Left lung (tissue), 10 donors: Measurements from ENCODE around the gene SRRM3. TPM values are rescaled to one million over a fixed set of nuclear protein-coding genes. Genes with fewer than 3 reads are reported as not detected.

ENCODE experiments used
- ATAC-seq: fragments of 200-7000 bp; cut with Tn5 transposase; one replicate; pipeline ENCODE4 v1.9.1; 2020; ENCODE audit warnings: moderate library complexity
- DNase-seq, 4 donors: peaks; one replicate each; pipeline ENCODE4 v3.0.0-alpha.2; 2013 to 2020
- H3K27ac ChIP-seq, 2 donors: fragments of 200-600 bp; sonication (generic) in 1 of 2; one replicate each; pipeline versions ENCODE4 v1.5.0 to v1.8.0; 2020 to 2021
- H3K27me3 ChIP-seq, 2 donors: fragments of 200-600 bp; sonication (generic) in 1 of 2; one replicate each; pipeline versions ENCODE4 v1.5.0 to v1.8.0; 2020 to 2021
- H3K36me3 ChIP-seq, 2 donors: fragments of 200-600 bp; sonication (generic) in 1 of 2; one replicate each; pipeline versions ENCODE4 v1.5.0 to v1.8.0; 2020 to 2021
- H3K4me1 ChIP-seq, 2 donors: fragments of 200-600 bp; one replicate each; pipeline ENCODE4 v1.8.0; 2021
- H3K4me3 ChIP-seq, 2 donors: fragments of 200-600 bp; sonication (generic) in 1 of 2; one replicate each; pipeline versions ENCODE4 v1.5.0 to v1.8.0; 2020 to 2021; ENCODE audit warnings: mild to moderate bottlenecking in 1 of 2
- H3K9me3 ChIP-seq, 2 donors: fragments of 200-600 bp; sonication (generic) in 1 of 2; one replicate each; pipeline versions ENCODE4 v1.5.0 to v1.8.0; 2020 to 2021
- intact Hi-C, 2 donors: fragments of 100-400 bp; cut with DNase I; formaldehyde crosslinking; loops; one replicate each; pipeline versions ENCODE4 v1.11.2 to v1.14.2; 2022
- polyA plus RNA-seq, 6 donors: library from polyadenylated mRNA; unstranded; fragments of 120-200 nt; gene quantifications; one replicate each; pipeline ENCODE4 v1.2.1, GENCODE V29; 2013; ENCODE audit not compliant: insufficient read length in 6 of 6
- total RNA-seq, 2 donors: library from RNA; stranded (reverse); fragmentation: NEBNext Ultra II Directional; extraction: Animal tissue kit (Norgen Biotek cat#: 25700); gene quantifications; one replicate each; pipeline ENCODE4 v1.2.1, GENCODE V29; 2021
- TF ChIP-seq, protein P1 (sequence below), 2 donors: fragments of 200-600 bp; sonication (generic) in 1 of 2; IDR thresholded peaks; one replicate each; pipeline versions ENCODE4 v1.5.0 to v1.8.0; 2021; ENCODE audit warnings: antibody characterized with exemption in 2 of 2
- donor health status: DM: no; HTN: yes; CAD: no.
- donor health status: DM: no; HTN: no; CAD: no.

Gene SRRM3
- total and polyA plus RNA-seq, 8 donors, result 0.27 to 2.0 (median 0.67) TPM

DNA sequence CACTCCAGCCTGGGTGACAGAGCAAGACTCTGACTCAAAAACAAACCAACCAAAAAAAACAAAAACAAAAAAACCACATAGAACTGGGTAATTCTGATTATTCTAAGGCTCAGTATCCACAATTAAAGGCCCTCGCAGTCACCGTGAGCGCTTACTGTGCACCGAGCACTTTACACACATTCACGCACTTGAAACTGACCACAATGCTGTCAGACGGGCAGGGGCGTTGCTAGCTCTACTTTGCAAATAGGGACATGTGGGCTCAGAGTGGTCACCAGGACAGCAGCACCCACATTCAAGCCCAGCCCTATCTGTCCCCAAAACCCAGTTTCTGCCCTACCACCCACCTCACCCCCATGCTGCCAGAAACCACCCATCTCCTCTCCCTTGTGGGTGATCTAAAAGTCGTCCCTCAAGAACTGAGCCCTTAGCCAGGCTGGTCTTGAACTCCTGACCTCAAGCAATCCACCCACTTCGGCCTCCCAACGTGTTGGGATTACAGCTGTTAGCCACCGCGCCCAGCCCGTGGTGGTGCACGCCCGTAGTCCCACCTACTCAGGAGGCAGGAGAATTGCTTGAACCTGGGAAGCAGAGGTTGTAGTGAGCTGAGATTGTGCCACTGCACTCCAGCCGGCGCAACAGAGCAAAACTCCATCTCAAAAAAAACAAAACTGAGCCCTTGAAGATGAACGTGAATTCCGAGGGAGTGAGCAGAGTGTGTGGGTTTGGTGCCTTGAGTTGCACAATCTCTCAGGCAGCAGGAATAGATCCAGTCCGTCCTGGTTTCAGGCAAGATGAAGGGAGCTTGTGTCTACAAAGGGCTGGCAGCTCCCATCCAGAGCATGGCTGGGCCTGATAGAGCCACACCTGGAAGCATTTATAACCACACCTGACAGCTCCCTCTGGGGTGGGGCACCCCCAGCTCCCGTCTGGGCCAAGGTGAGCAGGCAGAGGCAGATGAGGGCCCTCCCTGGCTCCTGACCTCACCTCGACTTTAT lies 95.3 kb downstream of the SRRM3 start:
- ATAC-seq (peak; percentile 60), DNase-seq (peak in 3 of 4 donors; percentile 82 to 86 (median 84))
- Histone ChIP-seq H3K4me3 (no peak overlapping the region), H3K4me1 (peaks cover 47 to 50% of the 10 kb centered on the region in 2 donors), H3K36me3 (no peaks in the 10 kb centered on the region), H3K27ac (peak overlapping the region; percentile 51 to 91), H3K9me3 (no peaks in the 10 kb centered on the region), H3K27me3 (peaks cover 0 to 6% of the 10 kb centered on the region in 2 donors)
- TF ChIP-seq, protein P1, sequence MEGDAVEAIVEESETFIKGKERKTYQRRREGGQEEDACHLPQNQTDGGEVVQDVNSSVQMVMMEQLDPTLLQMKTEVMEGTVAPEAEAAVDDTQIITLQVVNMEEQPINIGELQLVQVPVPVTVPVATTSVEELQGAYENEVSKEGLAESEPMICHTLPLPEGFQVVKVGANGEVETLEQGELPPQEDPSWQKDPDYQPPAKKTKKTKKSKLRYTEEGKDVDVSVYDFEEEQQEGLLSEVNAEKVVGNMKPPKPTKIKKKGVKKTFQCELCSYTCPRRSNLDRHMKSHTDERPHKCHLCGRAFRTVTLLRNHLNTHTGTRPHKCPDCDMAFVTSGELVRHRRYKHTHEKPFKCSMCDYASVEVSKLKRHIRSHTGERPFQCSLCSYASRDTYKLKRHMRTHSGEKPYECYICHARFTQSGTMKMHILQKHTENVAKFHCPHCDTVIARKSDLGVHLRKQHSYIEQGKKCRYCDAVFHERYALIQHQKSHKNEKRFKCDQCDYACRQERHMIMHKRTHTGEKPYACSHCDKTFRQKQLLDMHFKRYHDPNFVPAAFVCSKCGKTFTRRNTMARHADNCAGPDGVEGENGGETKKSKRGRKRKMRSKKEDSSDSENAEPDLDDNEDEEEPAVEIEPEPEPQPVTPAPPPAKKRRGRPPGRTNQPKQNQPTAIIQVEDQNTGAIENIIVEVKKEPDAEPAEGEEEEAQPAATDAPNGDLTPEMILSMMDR (IDR thresholded peaks at IDR 0.05), result no peak
- intact Hi-C loops, result no loop called here

DNA sequence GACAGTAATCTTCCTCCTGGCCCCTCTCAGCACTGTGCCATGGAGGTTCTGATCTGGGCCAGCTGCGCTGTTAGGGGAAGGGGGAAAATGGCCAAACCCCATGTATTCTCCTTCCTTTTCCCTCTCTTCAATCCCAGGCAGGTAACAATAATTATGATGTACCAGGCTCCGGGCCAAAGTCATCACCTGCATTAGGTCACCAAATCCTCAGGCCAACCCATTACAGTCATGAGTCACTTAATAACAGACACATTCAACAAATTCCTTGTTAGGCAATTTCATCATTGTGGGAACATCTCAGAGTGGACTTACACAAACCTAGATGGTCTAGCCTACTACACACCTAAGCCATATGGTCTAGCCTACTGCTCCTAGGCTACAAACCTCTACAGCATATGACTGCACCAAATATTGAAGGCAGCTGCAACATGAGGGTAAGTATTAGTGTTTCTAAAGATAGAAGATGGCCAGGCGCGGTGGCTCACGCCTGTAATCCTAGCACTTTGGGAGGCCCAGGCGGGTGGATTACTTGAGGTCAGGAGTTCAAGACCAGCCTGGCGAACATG lies 98.6 kb downstream of the SRRM3 start:
- Histone ChIP-seq H3K36me3 (no peaks in the 10 kb centered on the region), H3K27ac (peak overlapping the region in 1 of 2 donors; percentile 100), H3K4me3 (no peak overlapping the region), H3K27me3 (peaks cover 0 to 17% of the 10 kb centered on the region in 2 donors), H3K4me1 (peaks cover 36 to 38% of the 10 kb centered on the region in 2 donors), H3K9me3 (no peaks in the 10 kb centered on the region)
- intact Hi-C loops, result no loop called here
- ATAC-seq (no peak), DNase-seq (no peak)
- TF ChIP-seq, protein P1 (IDR thresholded peaks at IDR 0.05), result no peak

DNA sequence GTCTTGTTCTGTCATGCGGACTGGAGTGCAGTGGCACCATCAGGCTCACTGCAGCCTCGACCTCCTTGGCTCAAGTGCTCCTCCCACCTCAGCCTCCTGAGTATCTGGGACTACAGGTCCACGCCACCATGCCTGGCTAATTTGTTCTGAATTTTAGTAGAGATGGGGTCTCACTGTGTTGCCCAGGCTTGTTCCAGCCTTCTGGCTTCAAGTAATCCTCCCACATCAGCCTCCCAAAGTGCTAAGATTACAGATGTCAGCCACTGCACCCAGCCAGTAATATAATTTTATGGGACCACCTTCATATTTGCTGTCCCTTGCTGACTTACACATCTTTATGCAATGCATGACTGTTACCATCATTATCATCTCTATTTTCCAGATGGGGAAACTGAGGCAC lies 99.3 kb downstream of the SRRM3 start:
- H3K36me3 ChIP-seq, result no peaks in the 10 kb centered on the region
- intact Hi-C loops, result no loop called here
- H3K9me3 ChIP-seq, result no peaks in the 10 kb centered on the region
- peak overlapping the region in 1 of 2 donors; percentile 100 for H3K27ac ChIP-seq
- ATAC-seq, result no peak
- TF ChIP-seq, protein P1 (IDR thresholded peaks at IDR 0.05), result no peak
- H3K4me1 ChIP-seq, result peaks cover 31 to 37% of the 10 kb centered on the region in 2 donors
- no peak for DNase-seq
- peaks cover 0 to 17% of the 10 kb centered on the region in 2 donors for H3K27me3 ChIP-seq
- H3K4me3 ChIP-seq, result no peak overlapping the region

DNA sequence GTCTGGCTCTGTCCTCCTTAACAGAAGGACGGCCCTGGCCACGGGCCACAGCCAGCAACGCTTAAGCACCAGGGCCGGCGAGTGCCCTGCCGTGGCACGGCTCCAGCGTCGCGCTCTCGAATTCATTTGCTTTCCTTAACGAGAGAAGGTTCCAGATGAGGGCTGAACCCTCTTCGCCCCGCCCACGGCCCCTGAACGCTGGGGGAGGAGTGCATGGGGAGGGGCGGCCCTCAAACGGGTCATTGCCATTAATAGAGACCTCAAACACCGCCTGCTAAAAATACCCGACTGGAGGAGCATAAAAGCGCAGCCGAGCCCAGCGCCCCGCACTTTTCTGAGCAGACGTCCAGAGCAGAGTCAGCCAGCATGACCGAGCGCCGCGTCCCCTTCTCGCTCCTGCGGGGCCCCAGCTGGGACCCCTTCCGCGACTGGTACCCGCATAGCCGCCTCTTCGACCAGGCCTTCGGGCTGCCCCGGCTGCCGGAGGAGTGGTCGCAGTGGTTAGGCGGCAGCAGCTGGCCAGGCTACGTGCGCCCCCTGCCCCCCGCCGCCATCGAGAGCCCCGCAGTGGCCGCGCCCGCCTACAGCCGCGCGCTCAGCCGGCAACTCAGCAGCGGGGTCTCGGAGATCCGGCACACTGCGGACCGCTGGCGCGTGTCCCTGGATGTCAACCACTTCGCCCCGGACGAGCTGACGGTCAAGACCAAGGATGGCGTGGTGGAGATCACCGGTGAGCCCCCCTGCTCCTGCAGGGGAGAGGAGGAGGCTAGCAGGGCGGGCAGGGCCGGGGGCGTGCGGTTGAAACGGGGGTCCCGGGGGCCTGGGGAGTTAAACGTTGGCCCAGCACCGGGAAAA lies 100.9 kb downstream of the SRRM3 start, which contains the start of gene HSPB1:
Gene HSPB1, plus strand, starts transcription at position 327 of the 855 bp plus-strand sequence. Its CDS starts 40 bp downstream, at position 367.
- intact Hi-C loops, result no loop called here
- peak within 1 kb of the TSS; percentile 87 to 100 for H3K27ac ChIP-seq
- TF ChIP-seq, protein P1 (IDR thresholded peaks at IDR 0.05), result no peak
- peak; percentile 74 for ATAC-seq
- peak within 1 kb of the TSS; percentile 74 to 93 for H3K4me3 ChIP-seq
- peaks cover 25 to 28% of the 10 kb centered on the region in 2 donors for H3K4me1 ChIP-seq
- H3K27me3 ChIP-seq, result peaks cover 0 to 17% of the 10 kb centered on the region in 2 donors
- no peaks in the 10 kb centered on the region for H3K9me3 ChIP-seq
- DNase-seq, result peak; percentile 87 to 96 (median 94)
- H3K36me3 ChIP-seq, result no peaks in the 10 kb centered on the region
